Endothelial cell of umbilical vein (primary cell): ENCODE results near the gene ATAD2B. TPM values are rescaled to one million over a fixed set of nuclear protein-coding genes. Genes with fewer than 3 reads are reported as not detected.

Source experiments
- BruUV-seq: library from RNA; stranded (reverse); fragments of 400-500 nt; replicated peaks from 2 replicates; lab custom pipeline; 2021; lab: Mats Ljungman, UMichigan
- CTCF ChIA-PET: fragments of 300-600, 350-600 bp; sonication (Branson Sonifier 250); formaldehyde crosslinking; loops from one replicate; lab custom pipeline; 2021; ENCODE audit warnings: antibody characterized with exemption, inconsistent platforms; lab: Charles Lee
- POLR2A ChIA-PET: fragments of 300-600, 350-600 bp; sonication (Branson Sonifier 250); formaldehyde crosslinking; loops from one replicate; lab custom pipeline; 2021; ENCODE audit warnings: antibody characterized with exemption, inconsistent platforms; lab: Charles Lee
- DNase-seq: peaks from one replicate; pipeline ENCODE4 v3.0.0-alpha.2; 2011; ENCODE audit warnings: low read depth, low spot score
- FAIRE-seq: peaks from 2 replicates; lab custom pipeline; 2011; peaks lifted over from hg19 to GRCh38; lab: Jason Lieb, UNC
- H2AFZ ChIP-seq: 2 replicates; pipeline ENCODE4 v1.6.0; 2012; ENCODE audit warnings: low read depth, low read length, control low read depth, inconsistent platforms
- H3K27ac ChIP-seq: 2 replicates; pipeline ENCODE4 v1.5.1; 2011; ENCODE audit warnings: low read depth, mild to moderate bottlenecking, control low read depth, low read length, moderate library complexity; ENCODE audit not compliant: insufficient read depth
- H3K27me3 ChIP-seq, 2 experiments: 2 replicates each; pipeline versions ENCODE4 v1.6.0 to v1.6.1; 2011; ENCODE audit warnings: low read length in 2 of 2, mixed read lengths in 1 of 2; ENCODE audit not compliant: control insufficient read depth in 2 of 2, insufficient read depth in 2 of 2
- H3K36me3 ChIP-seq, 2 experiments: 2 replicates in 1 of 2; 3 replicates in 1 of 2; pipeline ENCODE4 v1.5.1; 2011; ENCODE audit warnings: low read length in 2 of 2, mild to moderate bottlenecking in 1 of 2, moderate library complexity in 1 of 2; ENCODE audit not compliant: control insufficient read depth in 2 of 2, insufficient read depth in 2 of 2; ENCODE audit errors: extremely low read depth in 1 of 2
- H3K4me1 ChIP-seq: 3 replicates; pipeline ENCODE4 v1.5.1; 2011; ENCODE audit warnings: mild to moderate bottlenecking, low read length; ENCODE audit not compliant: control insufficient read depth, insufficient read depth; ENCODE audit errors: extremely low read depth
- H3K4me2 ChIP-seq: 2 replicates; pipeline ENCODE4 v1.6.1; 2011; ENCODE audit warnings: low read length, control low read depth, mixed read lengths; ENCODE audit not compliant: insufficient read depth
- H3K4me3 ChIP-seq, 3 experiments: fragments of 200-600 bp in 1 of 3; sonication (generic), shearing (Covaris generic) in 1 of 3; replicated peaks in 1 of 3; 2 replicates each; pipeline ENCODE4 v1.5.1; 2011 to 2016; ENCODE audit warnings: control low read depth in 3 of 3, low read length in 3 of 3, mild to moderate bottlenecking in 2 of 3, inconsistent platforms in 1 of 3, low read depth in 1 of 3, moderate library complexity in 1 of 3; ENCODE audit not compliant: insufficient read depth in 1 of 3
- H3K79me2 ChIP-seq: 2 replicates; pipeline ENCODE4 v1.6.0; 2012; ENCODE audit warnings: low read length, inconsistent platforms; ENCODE audit not compliant: control insufficient read depth, insufficient read depth
- H3K9ac ChIP-seq: replicated peaks from 2 replicates; pipeline ENCODE3; 2011; ENCODE audit warnings: low read length, control low read depth; ENCODE audit not compliant: insufficient read depth; ENCODE audit errors: extremely low read depth
- H3K9me1 ChIP-seq: replicated peaks from 3 replicates; pipeline ENCODE4 v1.6.0; 2011; ENCODE audit warnings: mild to moderate bottlenecking, low read length; ENCODE audit not compliant: control insufficient read depth, insufficient read depth; ENCODE audit errors: extremely low read depth
- H3K9me3 ChIP-seq: replicated peaks from 2 replicates; pipeline ENCODE4 v1.5.1; 2012; ENCODE audit warnings: low read length, inconsistent platforms; ENCODE audit not compliant: control insufficient read depth, insufficient read depth
- H4K20me1 ChIP-seq: replicated peaks from 2 replicates; pipeline ENCODE3; 2011; ENCODE audit warnings: mild to moderate bottlenecking, low read length; ENCODE audit not compliant: control insufficient read depth, insufficient read depth; ENCODE audit errors: extremely low read depth
- EZH2 ChIP-seq: IDR thresholded peaks from 2 replicates; pipeline ENCODE4 v1.6.1; 2012; ENCODE audit warnings: borderline replicate concordance, low read depth, mild to moderate bottlenecking, moderate library complexity, low read length, inconsistent platforms; ENCODE audit not compliant: severe bottlenecking
- FOS ChIP-seq: IDR thresholded peaks from 2 replicates; pipeline ENCODE4 v1.6.1; 2011; ENCODE audit warnings: mild to moderate bottlenecking, low read length, moderate library complexity, borderline replicate concordance; ENCODE audit not compliant: insufficient read depth
- GATA2 ChIP-seq: IDR thresholded peaks from 2 replicates; pipeline ENCODE4 v1.7.0; 2011; ENCODE audit warnings: low read depth, mild to moderate bottlenecking, moderate library complexity, mixed read lengths, low read length; ENCODE audit not compliant: insufficient read length, insufficient read depth
- JUN ChIP-seq: IDR thresholded peaks from 2 replicates; pipeline ENCODE4 v1.6.1; 2011; ENCODE audit warnings: borderline replicate concordance, low read depth; ENCODE audit not compliant: insufficient read length, insufficient read depth
- MYC ChIP-seq: IDR thresholded peaks from one replicate; pipeline ENCODE4 v1.6.1; 2011; ENCODE audit warnings: mild to moderate bottlenecking, low read depth, low read length
- POLR2A ChIP-seq: IDR thresholded peaks from 2 replicates; pipeline ENCODE4 v1.6.1; 2012; ENCODE audit warnings: low read depth, mild to moderate bottlenecking, control low read depth, low read length
- POLR2AphosphoS5 ChIP-seq: IDR thresholded peaks from 2 replicates; pipeline ENCODE4 v1.6.1; 2012; ENCODE audit warnings: low read depth, mild to moderate bottlenecking, control low read depth, low read length, moderate library complexity; ENCODE audit not compliant: insufficient read depth
- dilution Hi-C: fragments of 300-500 bp; cut with MboI; formaldehyde crosslinking; loops from one replicate; pipeline ENCODE4 v1.15.0; 2019; ENCODE audit warnings: low sequenced_read_pairs; ENCODE audit not compliant: extremely low pct_ligation_motif_present
- intact Hi-C: fragments of 100-400 bp; cut with micrococcal nuclease; formaldehyde crosslinking; loops from one replicate; pipeline ENCODE4 v1.10.0; 2022
- polyA plus RNA-seq, 4 experiments: library from polyadenylated mRNA; depleted of rRNA in 3 of 4; stranded (reverse) in 3 of 4; unstranded in 1 of 4; fragments of >200 nt; gene quantifications; 2 replicates each; pipeline versions ENCODE4 v1.2.1 to v1.2.3, GENCODE V29; 2011 to 2012; ENCODE audit warnings: missing spikeins in 1 of 4
- total RNA-seq: library from RNA; stranded (reverse); gene quantifications from 2 replicates; pipeline ENCODE4 v1.2.3, GENCODE V29; 2021
- TF ChIP-seq, protein P1 (sequence below), 2 donors: IDR thresholded peaks; 1 replicate in 1 of 2; 2 replicates in 1 of 2; pipeline ENCODE4 v1.5.1; 2011; ENCODE audit warnings: low read length in 2 of 2, mild to moderate bottlenecking in 2 of 2, moderate library complexity in 2 of 2, control low read depth in 1 of 2, inconsistent platforms in 1 of 2, low read depth in 1 of 2; ENCODE audit not compliant: insufficient read depth in 1 of 2; ENCODE audit errors: extremely low read depth in 1 of 2
- TF ChIP-seq, protein P2 (sequence below): IDR thresholded peaks from 2 replicates; pipeline ENCODE4 v1.6.1; 2011; ENCODE audit not compliant: insufficient read depth, insufficient read length

Gene ATAD2B
- total and polyA plus RNA-seq, 2 donors (not counting 3 experiments of a cell fraction or from before 2014, with no cell fraction given) = 2.5 to 19.1 TPM

DNA sequence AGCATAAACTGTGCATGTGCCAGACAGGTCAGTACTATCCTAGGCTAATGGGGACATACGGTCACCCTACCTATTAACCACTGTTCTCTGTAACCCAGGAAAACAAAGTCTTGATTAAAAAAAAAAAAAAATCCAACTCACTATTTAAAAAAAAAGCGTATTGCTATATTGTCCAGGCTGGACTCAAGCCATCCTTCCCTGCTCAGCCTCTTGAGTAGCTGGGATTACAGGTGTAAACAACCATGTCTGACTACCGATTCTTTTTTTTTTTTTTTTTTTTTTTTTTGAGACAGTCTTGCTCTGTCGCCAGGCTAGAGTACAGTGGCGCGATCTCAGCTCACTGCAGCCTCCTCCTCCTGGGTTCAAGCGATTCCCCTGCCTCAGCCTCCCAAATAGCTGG is 11.6 kb downstream of the ATAD2B start:
- Histone ChIP-seq H3K27ac (no peak overlapping the region), H3K9ac (no peak overlapping the region), H3K79me2 (peaks cover 68% of the 10 kb centered on the region), H3K9me1 (no peaks in the 10 kb centered on the region), H3K27me3 (no peaks in the 10 kb centered on the region), H3K4me2 (no peak overlapping the region), H3K4me3 (no peak overlapping the region), H3K4me1 (no peaks in the 10 kb centered on the region), H4K20me1 (peaks cover 4% of the 10 kb centered on the region), H3K9me3 (no peaks in the 10 kb centered on the region), H3K36me3 (no peaks in the 10 kb centered on the region), H2AFZ (no peak overlapping the region)
- intact Hi-C loops = no loop called here
- FAIRE-seq (no peak), DNase-seq (no peak)
- POLR2A ChIA-PET = interaction anchor here (0.6 kb wide), 1 partner anchor 9 kb away, joined by 3 read pairs; no protein-coding TSS in a partner anchor
- dilution Hi-C loops = no loop called here
- BruUV-seq = no TSS peak
- CTCF ChIA-PET = interaction anchor here (0.6 to 0.7 kb wide), 3 partner anchors 11 to 210 kb away, joined by 3 to 4 read pairs (median 3); partner anchors contain the start of gene ATAD2B
- TF ChIP-seq, protein P1, sequence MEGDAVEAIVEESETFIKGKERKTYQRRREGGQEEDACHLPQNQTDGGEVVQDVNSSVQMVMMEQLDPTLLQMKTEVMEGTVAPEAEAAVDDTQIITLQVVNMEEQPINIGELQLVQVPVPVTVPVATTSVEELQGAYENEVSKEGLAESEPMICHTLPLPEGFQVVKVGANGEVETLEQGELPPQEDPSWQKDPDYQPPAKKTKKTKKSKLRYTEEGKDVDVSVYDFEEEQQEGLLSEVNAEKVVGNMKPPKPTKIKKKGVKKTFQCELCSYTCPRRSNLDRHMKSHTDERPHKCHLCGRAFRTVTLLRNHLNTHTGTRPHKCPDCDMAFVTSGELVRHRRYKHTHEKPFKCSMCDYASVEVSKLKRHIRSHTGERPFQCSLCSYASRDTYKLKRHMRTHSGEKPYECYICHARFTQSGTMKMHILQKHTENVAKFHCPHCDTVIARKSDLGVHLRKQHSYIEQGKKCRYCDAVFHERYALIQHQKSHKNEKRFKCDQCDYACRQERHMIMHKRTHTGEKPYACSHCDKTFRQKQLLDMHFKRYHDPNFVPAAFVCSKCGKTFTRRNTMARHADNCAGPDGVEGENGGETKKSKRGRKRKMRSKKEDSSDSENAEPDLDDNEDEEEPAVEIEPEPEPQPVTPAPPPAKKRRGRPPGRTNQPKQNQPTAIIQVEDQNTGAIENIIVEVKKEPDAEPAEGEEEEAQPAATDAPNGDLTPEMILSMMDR (IDR thresholded peaks at IDR 0.05; ENCODE audit: extremely low read depth in 1 of 2, insufficient read depth in 1 of 2, low read depth in 1 of 2, low read length in 2 of 2) = no peak
- no peak for TF ChIP-seq POLR2AphosphoS5
- TF ChIP-seq EZH2 = no peak
- TF ChIP-seq JUN = no peak
- TF ChIP-seq, protein P2, sequence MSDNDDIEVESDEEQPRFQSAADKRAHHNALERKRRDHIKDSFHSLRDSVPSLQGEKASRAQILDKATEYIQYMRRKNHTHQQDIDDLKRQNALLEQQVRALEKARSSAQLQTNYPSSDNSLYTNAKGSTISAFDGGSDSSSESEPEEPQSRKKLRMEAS = no peak
- TF ChIP-seq GATA2 = no peak
- TF ChIP-seq FOS = no peak
- TF ChIP-seq MYC = no peak
- TF ChIP-seq POLR2A = no peak
